Neural cell (in vitro differentiated cells): ENCODE results near the gene ST6GALNAC3. TPM values are rescaled to one million over a fixed set of nuclear protein-coding genes. Genes with fewer than 3 reads are reported as not detected.

Experiments
- H2AFZ ChIP-seq: fragments of 200-600, 300-800 bp; sonication (generic), shearing (Covaris generic); 2 replicates; pipeline ENCODE4 v1.6.0; 2014; ENCODE audit warnings: low read depth, mild to moderate bottlenecking, antibody characterized with exemption, low read length, moderate library complexity
- H3F3A ChIP-seq: fragments of 200-600 bp; shearing (Covaris generic); 2 replicates; pipeline ENCODE4 v1.6.1; 2016; ENCODE audit warnings: mild to moderate bottlenecking, moderate library complexity, mixed read lengths, antibody characterized with exemption, low read length; ENCODE audit not compliant: insufficient read depth, poor library complexity, severe bottlenecking
- H3K27ac ChIP-seq: fragments of 200-600, 300-800 bp; sonication (generic), shearing (Covaris generic); 2 replicates; pipeline ENCODE4 v1.5.1; 2014; ENCODE audit warnings: mild to moderate bottlenecking, low read length, moderate library complexity
- H3K27me3 ChIP-seq: fragments of 300-800, 200-600 bp; sonication (generic), shearing (Covaris generic); 2 replicates; pipeline ENCODE4 v1.6.0; 2014; ENCODE audit warnings: mild to moderate bottlenecking, low read depth, low read length, moderate library complexity; ENCODE audit not compliant: insufficient read depth
- H3K36me3 ChIP-seq: fragments of 300-800, 200-600 bp; sonication (generic), shearing (Covaris generic); 2 replicates; pipeline ENCODE4 v1.5.1; 2014; ENCODE audit warnings: mild to moderate bottlenecking, antibody characterized with exemption, low read length, moderate library complexity; ENCODE audit not compliant: insufficient read depth
- H3K4me2 ChIP-seq: fragments of 300-800, 200-600 bp; sonication (generic), shearing (Covaris generic); 2 replicates; pipeline ENCODE4 v1.6.0; 2014; ENCODE audit warnings: mild to moderate bottlenecking, low read length
- H3K4me3 ChIP-seq: fragments of 300-800, 200-600 bp; sonication (generic), shearing (Covaris generic); 2 replicates; pipeline ENCODE4 v1.5.1; 2014; ENCODE audit warnings: mild to moderate bottlenecking, low read length, moderate library complexity
- H3K79me2 ChIP-seq: fragments of 200-600 bp; shearing (Covaris generic); replicated peaks from 2 replicates; pipeline ENCODE4 v1.6.0; 2014; ENCODE audit warnings: mild to moderate bottlenecking, low read length, moderate library complexity; ENCODE audit not compliant: insufficient read depth
- H3K9ac ChIP-seq: fragments of 300-800, 200-600 bp; sonication (generic), shearing (Covaris generic); 2 replicates; pipeline ENCODE4 v1.6.1; 2016; ENCODE audit warnings: mild to moderate bottlenecking, low read length, mixed read lengths
- H3K9me2 ChIP-seq: fragments of 200-600 bp; shearing (Covaris generic); 2 replicates; pipeline ENCODE4 v1.6.1; 2016; ENCODE audit warnings: mild to moderate bottlenecking, low read length, mixed read lengths; ENCODE audit not compliant: insufficient read depth
- H3K9me3 ChIP-seq: fragments of 200-600, 300-800 bp; sonication (generic), shearing (Covaris generic); 2 replicates; pipeline ENCODE4 v1.6.1; 2016; ENCODE audit warnings: mild to moderate bottlenecking, mixed run types, low read length, moderate library complexity, mixed read lengths
- H4K20me1 ChIP-seq: fragments of 200-600 bp; shearing (Covaris generic); 2 replicates; pipeline ENCODE4 v1.6.1; 2016; ENCODE audit warnings: mild to moderate bottlenecking, mixed run types; ENCODE audit not compliant: insufficient read depth
- EP300 ChIP-seq: fragments of 450-650 bp; conservative IDR thresholded peaks from 2 replicates; pipeline ENCODE4 v1.6.1; 2014; ENCODE audit warnings: antibody characterized with exemption, mild to moderate bottlenecking, moderate library complexity; ENCODE audit not compliant: poor library complexity, severe bottlenecking
- EZH2 ChIP-seq: fragments of 200-600, 300-800 bp; shearing (Covaris generic), sonication (generic); IDR thresholded peaks from 2 replicates; pipeline ENCODE4 v1.6.1; 2014; ENCODE audit warnings: antibody characterized with exemption, low read length, borderline replicate concordance, mild to moderate bottlenecking; ENCODE audit not compliant: insufficient read depth, poor library complexity, severe bottlenecking
- MXI1 ChIP-seq: fragments of 450-650 bp; conservative IDR thresholded peaks from 2 replicates; pipeline ENCODE4 v1.6.1; 2014; ENCODE audit warnings: antibody characterized with exemption, mild to moderate bottlenecking; ENCODE audit not compliant: poor library complexity, severe bottlenecking
- POLR2AphosphoS5 ChIP-seq: IDR thresholded peaks from 2 replicates; pipeline ENCODE4 v1.6.1; 2012
- RAD21 ChIP-seq: fragments of 450-650 bp; conservative IDR thresholded peaks from 2 replicates; pipeline ENCODE4 v1.6.1; 2014; ENCODE audit warnings: antibody characterized with exemption, mild to moderate bottlenecking, moderate library complexity
- REST ChIP-seq: IDR thresholded peaks from 2 replicates; pipeline ENCODE4 v1.6.1; 2012; ENCODE audit warnings: borderline replicate concordance
- SMC3 ChIP-seq: fragments of 450-650 bp; conservative IDR thresholded peaks from 2 replicates; pipeline ENCODE4 v1.6.1; 2014; ENCODE audit warnings: antibody characterized with exemption, mild to moderate bottlenecking, moderate library complexity; ENCODE audit not compliant: poor library complexity
- TAF1 ChIP-seq: IDR thresholded peaks from 2 replicates; pipeline ENCODE4 v1.6.1; 2012; ENCODE audit warnings: low read depth
- polyA plus RNA-seq: library from polyadenylated mRNA; depleted of rRNA; stranded (reverse); fragments of >200 nt; gene quantifications from 2 replicates; pipeline ENCODE4 v1.2.3, GENCODE V29; 2014
- TF ChIP-seq, protein P1 (sequence below): fragments of 450-650 bp; IDR thresholded peaks from 2 replicates; pipeline ENCODE4 v1.5.1; 2014; ENCODE audit warnings: antibody characterized with exemption, mild to moderate bottlenecking, moderate library complexity; ENCODE audit not compliant: poor library complexity, severe bottlenecking

Gene ST6GALNAC3
- polyA plus RNA-seq, 1 donor from 2014 or later: 3.6 TPM

- H3K79me2 ChIP-seq: no peaks in the 10 kb centered on the region
- no peaks in the 10 kb centered on the region for H4K20me1 ChIP-seq
- H3K27ac ChIP-seq: no peak overlapping the region
- no peaks in the 10 kb centered on the region for H3F3A ChIP-seq
- H3K4me3 ChIP-seq: no peak overlapping the region
- TF ChIP-seq TAF1: no peak
- TF ChIP-seq RAD21: no peak
- TF ChIP-seq, protein P1, sequence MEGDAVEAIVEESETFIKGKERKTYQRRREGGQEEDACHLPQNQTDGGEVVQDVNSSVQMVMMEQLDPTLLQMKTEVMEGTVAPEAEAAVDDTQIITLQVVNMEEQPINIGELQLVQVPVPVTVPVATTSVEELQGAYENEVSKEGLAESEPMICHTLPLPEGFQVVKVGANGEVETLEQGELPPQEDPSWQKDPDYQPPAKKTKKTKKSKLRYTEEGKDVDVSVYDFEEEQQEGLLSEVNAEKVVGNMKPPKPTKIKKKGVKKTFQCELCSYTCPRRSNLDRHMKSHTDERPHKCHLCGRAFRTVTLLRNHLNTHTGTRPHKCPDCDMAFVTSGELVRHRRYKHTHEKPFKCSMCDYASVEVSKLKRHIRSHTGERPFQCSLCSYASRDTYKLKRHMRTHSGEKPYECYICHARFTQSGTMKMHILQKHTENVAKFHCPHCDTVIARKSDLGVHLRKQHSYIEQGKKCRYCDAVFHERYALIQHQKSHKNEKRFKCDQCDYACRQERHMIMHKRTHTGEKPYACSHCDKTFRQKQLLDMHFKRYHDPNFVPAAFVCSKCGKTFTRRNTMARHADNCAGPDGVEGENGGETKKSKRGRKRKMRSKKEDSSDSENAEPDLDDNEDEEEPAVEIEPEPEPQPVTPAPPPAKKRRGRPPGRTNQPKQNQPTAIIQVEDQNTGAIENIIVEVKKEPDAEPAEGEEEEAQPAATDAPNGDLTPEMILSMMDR: no peak
- no peak for TF ChIP-seq EP300
- TF ChIP-seq POLR2AphosphoS5: no peak
- TF ChIP-seq MXI1: no peak
- TF ChIP-seq EZH2: no peak
- TF ChIP-seq REST: no peak
- TF ChIP-seq SMC3: no peak
- H3K9ac ChIP-seq: no peak overlapping the region
- no peak overlapping the region for H3K4me2 ChIP-seq
- H3K9me2 ChIP-seq: no peaks in the 10 kb centered on the region
- H3K27me3 ChIP-seq: no peaks in the 10 kb centered on the region
- H2AFZ ChIP-seq: no peak overlapping the region
- H3K36me3 ChIP-seq: no peaks in the 10 kb centered on the region
- no peaks in the 10 kb centered on the region for H3K9me3 ChIP-seq
Observed at GRCh38 chr1:76285578-76286135, 211.1 kb downstream of the ST6GALNAC3 start.

- H3K9me3 ChIP-seq: no peaks in the 10 kb centered on the region
- H2AFZ ChIP-seq: no peak overlapping the region
- H3K27ac ChIP-seq: no peak overlapping the region
Observed at GRCh38 chr1:76287917-76288316, 213.4 kb downstream of the ST6GALNAC3 start.

More at GRCh38 chr1:76287917-76288316, 213.4 kb downstream of the ST6GALNAC3 start:
- no peaks in the 10 kb centered on the region for H3F3A ChIP-seq
- no peaks in the 10 kb centered on the region for H3K9me2 ChIP-seq
- H3K9ac ChIP-seq: no peak overlapping the region
- TF ChIP-seq, protein P1: no peak
- no peak for TF ChIP-seq TAF1
- TF ChIP-seq MXI1: no peak
- TF ChIP-seq SMC3: no peak
- no peak for TF ChIP-seq POLR2AphosphoS5
- TF ChIP-seq EP300: no peak
- no peak for TF ChIP-seq REST
- no peak for TF ChIP-seq RAD21
- no peaks in the 10 kb centered on the region for H3K36me3 ChIP-seq
- H3K4me2 ChIP-seq: no peak overlapping the region
- no peaks in the 10 kb centered on the region for H3K79me2 ChIP-seq
- no peaks in the 10 kb centered on the region for H4K20me1 ChIP-seq
- no peak overlapping the region for H3K4me3 ChIP-seq
- no peaks in the 10 kb centered on the region for H3K27me3 ChIP-seq
